Measurements from ENCODE around the gene TPBG.

Gene TPBG

DNA sequence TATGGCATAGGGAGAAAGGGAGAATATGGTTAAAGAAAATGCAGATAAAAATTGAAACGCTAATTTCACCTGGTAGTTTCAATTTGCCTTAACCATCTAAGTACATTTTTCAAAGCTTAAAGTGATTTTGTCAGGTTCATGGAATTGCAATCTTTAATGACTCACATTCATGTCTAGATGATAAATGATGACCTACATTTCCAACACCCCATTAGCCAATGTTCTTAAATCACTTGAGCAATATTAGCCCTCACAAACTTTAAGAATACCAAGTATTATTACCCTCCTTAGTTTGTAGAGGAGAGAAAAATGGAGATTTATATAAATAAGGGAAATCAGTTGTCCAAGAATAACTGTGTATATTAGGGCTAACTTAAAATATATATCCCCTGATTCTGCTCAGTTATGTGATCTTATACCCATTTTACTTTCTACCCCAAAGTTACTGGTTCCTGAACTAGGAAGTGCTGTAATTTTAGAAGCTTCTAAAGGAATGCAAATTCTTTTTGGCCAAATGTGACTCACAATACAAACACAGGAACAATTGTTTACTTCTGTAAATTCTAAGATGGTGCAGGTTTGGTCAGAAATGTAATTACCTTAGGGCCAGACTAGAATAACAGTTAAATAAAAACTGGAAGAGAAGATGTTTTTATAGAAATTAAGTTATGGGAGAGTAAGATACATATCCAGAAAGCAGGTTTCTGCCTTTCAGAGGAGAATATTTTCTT, 34.5 kb downstream of the TPBG start:
- TF ChIP-seq CTCF (conservative IDR thresholded peaks at IDR 0.05), result no peak
- H3K27ac ChIP-seq, result no peak overlapping the region

GRCh38 chr6:82408952-82409431, 45.4 kb downstream of the TPBG start:
- H3K27ac ChIP-seq, result no peak overlapping the region
- TF ChIP-seq CTCF (conservative IDR thresholded peaks at IDR 0.05), result no peak

DNA sequence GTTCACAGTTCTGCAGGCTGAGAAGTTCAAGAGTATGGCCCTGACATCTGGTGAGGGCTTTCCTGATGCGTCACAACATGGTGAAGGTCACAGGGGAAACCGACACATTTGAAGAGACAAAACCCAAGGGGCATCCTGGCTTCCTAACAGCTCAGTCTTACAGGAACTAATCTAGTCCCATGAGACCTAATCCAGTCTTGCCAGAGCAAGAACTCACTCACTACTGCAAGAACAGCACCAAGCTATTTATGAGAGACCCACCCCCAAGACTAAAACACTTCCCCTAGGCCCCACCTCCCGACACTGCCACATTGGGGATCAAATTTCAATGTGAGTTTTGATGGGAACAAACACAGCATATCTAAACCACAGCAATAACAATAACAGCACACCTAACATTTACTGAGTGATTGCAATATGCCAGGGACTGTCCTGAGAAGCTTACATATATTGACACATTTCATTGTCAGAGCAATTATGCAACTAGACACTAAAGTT, 46.6 kb downstream of the TPBG start:
- no peak overlapping the region for H3K27ac ChIP-seq
- no peak for TF ChIP-seq CTCF (conservative IDR thresholded peaks at IDR 0.05)

DNA sequence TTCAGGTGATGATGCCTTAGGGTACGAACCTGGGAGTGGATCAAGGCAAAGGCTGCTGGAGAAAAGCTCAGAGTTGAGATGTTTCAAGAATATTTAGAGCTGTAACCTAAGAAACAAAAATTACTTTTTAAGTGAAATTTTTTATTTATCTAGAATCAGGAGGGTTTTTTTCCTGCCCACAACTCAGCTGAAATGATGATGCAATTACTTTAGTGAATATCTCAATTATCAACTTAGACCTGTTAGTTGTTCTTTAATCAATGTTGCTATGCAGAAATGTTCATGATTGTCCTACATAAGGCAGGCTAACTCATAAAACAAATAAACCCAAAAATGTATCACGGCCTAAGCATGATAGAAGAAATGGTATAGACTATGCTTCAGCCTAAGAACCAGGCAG, 50.3 kb downstream of the TPBG start:
- no peak overlapping the region for H3K27ac ChIP-seq
- TF ChIP-seq CTCF (conservative IDR thresholded peaks at IDR 0.05), result no peak

- TF ChIP-seq CTCF (conservative IDR thresholded peaks at IDR 0.05), result no peak
- no peak overlapping the region for H3K27ac ChIP-seq
Measured at GRCh38 chr6:82415820-82416219, 52.2 kb downstream of the TPBG start.

GRCh38 chr6:82416346-82416745, 52.7 kb downstream of the TPBG start:
- H3K27ac ChIP-seq, result no peak overlapping the region

More at GRCh38 chr6:82416346-82416745, 52.7 kb downstream of the TPBG start:
- TF ChIP-seq CTCF (conservative IDR thresholded peaks at IDR 0.05), result no peak
